Measurements from ENCODE around the gene CPLX1. TPM values are rescaled to one million over a fixed set of nuclear protein-coding genes. Genes with fewer than 3 reads are reported as not detected.

The CPLX1 gene
- total and polyA plus RNA-seq, 9 donors, result 0.09 to 0.91 (median 0.27) TPM

DNA sequence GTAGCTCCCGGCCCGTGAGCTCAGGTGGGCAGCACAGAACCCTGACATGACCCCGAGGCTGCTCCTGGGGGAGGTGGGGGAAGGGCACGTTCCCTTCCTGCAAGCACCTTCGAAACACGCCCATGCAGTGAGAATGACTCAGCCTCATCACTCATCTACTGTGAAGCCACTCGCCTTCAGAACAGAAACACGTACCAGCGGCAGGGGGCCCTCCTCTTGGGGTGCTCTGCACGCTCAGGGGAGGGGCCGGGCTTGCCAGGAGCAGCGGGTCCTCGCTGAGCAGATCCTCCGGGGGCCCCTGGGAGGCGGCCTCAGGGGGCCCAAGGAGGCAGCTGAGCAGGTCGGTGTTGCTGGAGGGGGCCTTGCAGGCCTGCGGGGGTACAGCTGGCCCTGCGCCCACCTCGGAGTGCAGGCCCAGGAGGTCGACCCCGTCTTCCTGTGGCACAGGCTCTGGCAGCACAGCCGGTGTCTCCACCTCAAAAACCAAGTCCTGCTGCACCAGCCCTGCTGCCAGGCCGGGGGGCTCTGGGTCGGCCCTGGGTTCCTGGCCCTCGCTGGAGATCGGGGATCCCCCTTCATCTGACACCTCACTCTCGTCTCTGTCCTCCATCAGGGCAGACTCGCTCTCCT lies 40.9 kb upstream of the CPLX1 start:
- Histone ChIP-seq H3K27ac (ENCODE audit: low read length) (no peak overlapping the region), H3K4me1 (ENCODE audit: control insufficient read depth, insufficient read depth, low read length) (peaks cover 18% of the 10 kb centered on the region), H3K27me3 (ENCODE audit: control insufficient read depth, insufficient read depth, low read length) (no peaks in the 10 kb centered on the region), H3K4me3 (ENCODE audit: low read length) (no peak overlapping the region), H3K36me3 (ENCODE audit: control insufficient read depth, insufficient read depth, low read length) (peaks cover 75% of the 10 kb centered on the region), H3K9me3 (replicated peaks; ENCODE audit: control insufficient read depth, low read depth, low read length) (no peaks in the 10 kb centered on the region)
- 90% methylated on average over 21 of the region's 28 CpGs for WGBS (ENCODE audit: insufficient coverage)
- no peak for DNase-seq

DNA sequence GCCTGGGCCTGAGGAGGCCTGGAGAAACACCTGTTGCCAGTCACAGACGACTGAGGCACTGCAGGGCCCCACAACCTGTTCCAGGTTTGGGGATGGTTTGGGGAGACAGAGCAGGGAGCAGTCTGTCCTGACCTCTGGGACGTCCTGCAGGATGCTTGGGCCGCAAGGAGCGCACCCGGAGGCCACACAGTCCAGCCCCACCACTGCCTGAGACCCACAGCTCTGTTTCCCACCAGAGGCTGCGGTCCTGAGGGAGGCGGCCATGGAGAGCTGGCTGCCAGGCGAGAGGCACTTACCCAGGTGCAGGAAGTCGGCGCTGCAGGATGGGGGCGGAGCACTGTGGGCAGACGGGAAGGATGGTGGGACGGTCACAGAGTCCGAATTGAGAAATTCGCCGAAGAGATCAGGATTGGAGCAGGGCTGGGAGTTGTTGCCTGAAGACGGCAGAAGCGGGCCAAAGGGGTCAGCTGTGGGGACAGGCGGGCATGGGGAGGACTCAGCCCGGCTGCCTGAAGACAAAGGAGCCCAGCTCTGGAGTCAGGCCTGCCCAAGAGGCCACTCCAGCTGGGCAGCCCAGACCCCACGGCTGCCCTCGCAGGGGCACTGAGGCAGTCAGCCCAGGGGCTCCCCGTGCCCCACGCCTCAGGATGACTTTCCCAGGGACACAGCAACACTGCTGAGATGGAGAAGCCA lies 40.3 kb upstream of the CPLX1 start:
- Histone ChIP-seq H3K36me3 (ENCODE audit: control insufficient read depth, insufficient read depth, low read length) (peaks cover 82% of the 10 kb centered on the region), H3K27ac (ENCODE audit: low read length) (no peak overlapping the region), H3K4me3 (ENCODE audit: low read length) (no peak overlapping the region), H3K9me3 (replicated peaks; ENCODE audit: control insufficient read depth, low read depth, low read length) (no peaks in the 10 kb centered on the region), H3K27me3 (ENCODE audit: control insufficient read depth, insufficient read depth, low read length) (no peaks in the 10 kb centered on the region), H3K4me1 (ENCODE audit: control insufficient read depth, insufficient read depth, low read length) (peaks cover 12% of the 10 kb centered on the region)
- WGBS (ENCODE audit: insufficient coverage), result 90% methylated on average over 24 of the region's 24 CpGs
- no peak for DNase-seq

DNA sequence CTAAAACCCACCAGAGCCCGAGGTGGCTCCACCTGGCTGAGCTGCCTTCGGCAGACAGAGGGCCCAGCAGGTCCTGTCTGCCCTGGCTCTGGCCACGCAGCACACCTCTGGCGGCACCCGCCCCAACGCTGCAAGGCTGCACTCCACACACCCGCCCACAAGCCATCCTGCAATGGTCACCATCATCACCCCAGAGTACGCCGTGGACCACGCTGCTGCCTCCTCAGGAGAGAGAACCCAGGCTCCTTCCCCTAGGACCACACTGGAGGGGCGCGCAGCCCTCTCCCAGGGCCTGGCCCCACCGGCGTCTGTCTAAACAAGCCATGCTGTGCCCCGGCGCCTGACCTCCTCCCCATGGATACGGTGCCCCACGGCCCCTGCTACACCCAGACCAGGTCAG lies 39.6 kb upstream of the CPLX1 start:
- DNase-seq, result no peak
- peaks cover 6% of the 10 kb centered on the region for H3K4me1 ChIP-seq (ENCODE audit: control insufficient read depth, insufficient read depth, low read length)
- no peak overlapping the region for H3K4me3 ChIP-seq (ENCODE audit: low read length)
- H3K27me3 ChIP-seq (ENCODE audit: control insufficient read depth, insufficient read depth, low read length), result no peaks in the 10 kb centered on the region
- peaks cover 84% of the 10 kb centered on the region for H3K36me3 ChIP-seq (ENCODE audit: control insufficient read depth, insufficient read depth, low read length)
- no peak overlapping the region for H3K27ac ChIP-seq (ENCODE audit: low read length)
- WGBS (ENCODE audit: insufficient coverage), result 87% methylated on average over 17 of the region's 18 CpGs
- no peaks in the 10 kb centered on the region for H3K9me3 ChIP-seq (replicated peaks; ENCODE audit: control insufficient read depth, low read depth, low read length)

DNA sequence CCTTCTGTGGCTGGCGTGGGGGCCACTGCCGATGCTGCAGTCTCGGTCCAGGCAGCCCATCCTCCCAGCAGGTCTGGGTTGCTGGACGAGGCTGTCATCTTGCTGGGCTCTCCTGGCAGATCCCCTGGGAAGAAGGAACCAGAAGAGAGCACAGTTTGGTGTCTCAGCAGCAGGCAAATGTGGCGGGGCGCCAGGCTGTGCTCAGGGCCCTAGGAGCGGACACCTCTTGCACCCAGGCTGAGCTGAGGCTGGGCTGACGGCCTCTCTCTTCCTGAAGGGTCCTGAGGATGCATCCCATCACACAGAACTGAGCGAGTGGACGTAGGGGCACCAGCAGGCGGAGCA lies 39.2 kb upstream of the CPLX1 start:
- 82% methylated on average over 11 of the region's 11 CpGs for WGBS (ENCODE audit: insufficient coverage)
- no peak for DNase-seq

DNA sequence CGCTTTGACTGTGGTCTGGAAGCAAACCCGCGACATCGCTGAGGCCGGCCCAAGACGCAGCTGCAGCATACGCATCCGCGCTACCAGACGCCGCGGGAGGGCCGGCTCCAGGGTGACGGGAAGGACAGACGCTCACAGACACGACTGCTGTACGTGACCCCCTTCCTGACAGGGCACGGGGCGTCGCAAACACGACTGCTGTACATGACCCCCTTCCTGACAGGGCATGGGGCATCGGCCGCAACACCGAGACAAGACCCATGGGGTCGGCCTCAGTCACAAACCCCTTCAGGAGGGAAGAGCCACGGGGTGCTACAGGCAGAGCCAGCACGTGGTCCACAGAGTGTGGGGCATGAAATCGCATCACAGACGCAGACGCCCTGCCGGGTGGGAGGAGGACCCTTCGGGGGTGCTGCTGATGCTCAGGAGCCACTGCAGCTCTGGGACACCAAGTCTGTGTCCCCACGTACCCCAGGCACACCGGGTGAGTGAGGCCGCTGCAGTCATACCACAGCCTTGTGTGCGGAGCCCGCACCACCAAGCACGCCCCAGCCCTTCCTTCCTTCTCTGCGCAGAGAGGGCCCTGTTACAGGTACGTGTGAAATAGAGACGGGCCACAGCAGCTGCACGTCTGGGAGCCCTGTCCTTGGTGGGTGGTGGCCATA lies 38.7 kb upstream of the CPLX1 start:
- 94% methylated on average over 41 of the region's 42 CpGs for WGBS (ENCODE audit: insufficient coverage)
- peaks cover 1% of the 10 kb centered on the region for H3K4me1 ChIP-seq (ENCODE audit: control insufficient read depth, insufficient read depth, low read length)

More for the DNA sequence above, 39.2 kb upstream of the CPLX1 start:
- Histone ChIP-seq H3K27me3 (ENCODE audit: control insufficient read depth, insufficient read depth, low read length) (no peaks in the 10 kb centered on the region), H3K4me3 (ENCODE audit: low read length) (no peak overlapping the region), H3K27ac (ENCODE audit: low read length) (no peak overlapping the region), H3K4me1 (ENCODE audit: control insufficient read depth, insufficient read depth, low read length) (peaks cover 1% of the 10 kb centered on the region), H3K36me3 (ENCODE audit: control insufficient read depth, insufficient read depth, low read length) (peaks cover 79% of the 10 kb centered on the region), H3K9me3 (replicated peaks; ENCODE audit: control insufficient read depth, low read depth, low read length) (no peaks in the 10 kb centered on the region)

DNA sequence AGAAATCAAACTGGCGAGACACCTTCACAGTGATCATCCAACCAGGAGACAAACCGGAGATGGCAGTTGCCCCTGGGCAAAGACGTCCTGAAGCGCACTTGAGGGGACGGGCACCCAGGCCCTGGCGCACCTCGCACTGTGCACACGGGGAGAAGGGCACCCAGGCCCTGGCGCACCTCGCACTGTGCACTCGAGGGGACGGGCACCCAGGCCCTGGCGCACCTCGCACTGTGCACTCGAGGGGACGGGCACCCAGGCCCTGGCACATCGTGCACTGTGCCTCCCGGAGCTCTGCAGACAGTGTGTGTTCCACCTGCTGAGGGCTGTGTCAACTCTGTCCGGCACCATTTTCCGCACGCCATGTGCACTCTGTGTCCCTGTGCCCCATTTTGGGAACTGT lies 34.6 kb upstream of the CPLX1 start:
- Histone ChIP-seq H3K9me3 (replicated peaks; ENCODE audit: control insufficient read depth, low read depth, low read length) (no peaks in the 10 kb centered on the region), H3K4me1 (ENCODE audit: control insufficient read depth, insufficient read depth, low read length) (peaks cover 21% of the 10 kb centered on the region), H3K27me3 (ENCODE audit: control insufficient read depth, insufficient read depth, low read length) (no peaks in the 10 kb centered on the region), H3K4me3 (ENCODE audit: low read length) (no peak overlapping the region), H3K27ac (ENCODE audit: low read length) (no peak overlapping the region), H3K36me3 (ENCODE audit: control insufficient read depth, insufficient read depth, low read length) (peaks cover 70% of the 10 kb centered on the region)
- no peak for DNase-seq
- WGBS (ENCODE audit: insufficient coverage), result 93% methylated on average over 21 of the region's 21 CpGs

More for the DNA sequence above, 38.7 kb upstream of the CPLX1 start:
- H3K27ac ChIP-seq (ENCODE audit: low read length), result no peak overlapping the region
- no peak for DNase-seq
- H3K36me3 ChIP-seq (ENCODE audit: control insufficient read depth, insufficient read depth, low read length), result peaks cover 76% of the 10 kb centered on the region
- no peak overlapping the region for H3K4me3 ChIP-seq (ENCODE audit: low read length)
- no peaks in the 10 kb centered on the region for H3K9me3 ChIP-seq (replicated peaks; ENCODE audit: control insufficient read depth, low read depth, low read length)
- H3K27me3 ChIP-seq (ENCODE audit: control insufficient read depth, insufficient read depth, low read length), result no peaks in the 10 kb centered on the region

DNA sequence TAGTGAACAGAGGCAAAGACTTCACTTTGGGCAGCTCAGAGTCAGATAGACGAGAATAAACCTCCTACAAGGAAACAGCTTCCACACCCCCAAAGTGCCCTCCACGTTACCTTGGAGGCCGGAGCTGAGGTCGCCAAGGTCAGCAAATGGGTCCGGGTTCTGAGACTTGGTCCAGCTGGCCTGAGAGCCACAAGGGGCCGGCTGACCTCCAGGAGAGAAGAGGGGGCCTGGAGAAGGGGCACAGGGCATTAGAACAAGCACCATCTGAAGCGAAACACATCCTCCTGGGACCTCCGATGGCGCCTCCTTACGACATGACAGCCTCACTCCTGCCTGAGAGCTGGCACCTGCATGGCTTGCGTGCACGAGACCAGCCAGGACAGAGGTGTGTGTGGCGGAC lies 33.6 kb upstream of the CPLX1 start:
- peaks cover 23% of the 10 kb centered on the region for H3K4me1 ChIP-seq (ENCODE audit: control insufficient read depth, insufficient read depth, low read length)
- H3K27ac ChIP-seq (ENCODE audit: low read length), result no peak overlapping the region
- peaks cover 69% of the 10 kb centered on the region for H3K36me3 ChIP-seq (ENCODE audit: control insufficient read depth, insufficient read depth, low read length)
- H3K9me3 ChIP-seq (replicated peaks; ENCODE audit: control insufficient read depth, low read depth, low read length), result no peaks in the 10 kb centered on the region
- 93% methylated on average over 9 of the region's 13 CpGs for WGBS (ENCODE audit: insufficient coverage)
- no peak overlapping the region for H3K4me3 ChIP-seq (ENCODE audit: low read length)
- DNase-seq, result no peak
- H3K27me3 ChIP-seq (ENCODE audit: control insufficient read depth, insufficient read depth, low read length), result no peaks in the 10 kb centered on the region

DNA sequence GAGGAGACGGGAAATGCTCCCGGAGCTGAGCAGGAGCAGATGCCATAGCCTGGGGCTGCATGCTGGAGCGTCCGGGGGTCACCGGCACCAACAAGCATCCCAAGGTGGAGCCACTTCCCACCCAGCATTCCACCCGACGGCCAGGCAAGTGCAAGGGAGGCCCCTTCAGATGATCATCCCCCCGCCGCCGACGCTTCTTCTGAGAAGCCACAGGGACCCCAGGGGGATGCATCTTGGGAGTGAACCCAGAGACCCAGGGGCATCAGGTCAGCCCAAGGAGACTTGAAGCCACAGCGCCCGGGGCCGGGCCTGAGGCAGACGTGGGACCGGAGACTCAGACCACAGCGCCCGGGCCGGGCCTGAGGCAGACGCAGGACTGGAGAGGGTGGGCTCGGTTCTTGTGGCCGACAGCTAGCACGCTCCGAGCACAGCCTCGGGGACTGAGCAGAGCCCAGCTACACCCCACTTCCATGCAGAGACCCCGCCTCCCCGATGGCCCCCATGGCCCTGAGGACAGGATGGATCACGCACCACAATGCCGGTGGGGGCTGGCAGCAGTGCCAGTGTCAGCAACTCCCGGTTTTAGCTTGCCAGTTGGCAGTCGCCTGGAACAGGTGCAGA lies 33.0 kb upstream of the CPLX1 start:
- H3K27me3 ChIP-seq (ENCODE audit: control insufficient read depth, insufficient read depth, low read length), result no peaks in the 10 kb centered on the region
- H3K4me1 ChIP-seq (ENCODE audit: control insufficient read depth, insufficient read depth, low read length), result peaks cover 23% of the 10 kb centered on the region
- no peaks in the 10 kb centered on the region for H3K9me3 ChIP-seq (replicated peaks; ENCODE audit: control insufficient read depth, low read depth, low read length)
- no peak overlapping the region for H3K27ac ChIP-seq (ENCODE audit: low read length)
- WGBS (ENCODE audit: insufficient coverage), result 91% methylated on average over 29 of the region's 31 CpGs
- H3K4me3 ChIP-seq (ENCODE audit: low read length), result no peak overlapping the region
- DNase-seq, result no peak
- H3K36me3 ChIP-seq (ENCODE audit: control insufficient read depth, insufficient read depth, low read length), result peaks cover 68% of the 10 kb centered on the region

DNA sequence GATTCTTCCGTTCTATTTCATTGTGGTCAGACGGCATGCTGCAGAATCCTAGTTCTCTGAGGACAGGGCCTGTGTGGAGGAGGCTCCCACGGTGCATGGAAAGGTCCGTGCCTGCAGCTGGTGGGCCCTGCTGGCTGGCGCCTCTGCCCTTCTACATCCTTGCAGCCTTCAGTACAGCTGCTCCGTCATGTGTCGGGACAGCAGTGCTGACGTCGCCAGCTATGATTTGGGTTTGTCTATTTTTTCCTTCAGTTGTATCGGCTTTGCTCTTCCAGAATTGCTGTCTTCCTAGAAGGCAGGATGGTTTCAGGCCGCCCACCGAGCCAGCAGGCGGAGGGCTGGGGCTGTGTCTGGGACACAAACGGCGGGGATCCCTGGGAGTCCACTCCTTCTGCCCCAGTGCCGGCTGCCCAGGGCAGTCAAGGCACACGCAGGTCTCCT lies 32.1 kb upstream of the CPLX1 start:
- WGBS (ENCODE audit: insufficient coverage), result 84% methylated on average over 14 of the region's 17 CpGs
- DNase-seq, result no peak
- Histone ChIP-seq H3K4me1 (ENCODE audit: control insufficient read depth, insufficient read depth, low read length) (peaks cover 25% of the 10 kb centered on the region), H3K27ac (ENCODE audit: low read length) (no peak overlapping the region), H3K4me3 (ENCODE audit: low read length) (no peak overlapping the region), H3K9me3 (replicated peaks; ENCODE audit: control insufficient read depth, low read depth, low read length) (no peaks in the 10 kb centered on the region), H3K36me3 (ENCODE audit: control insufficient read depth, insufficient read depth, low read length) (peaks cover 65% of the 10 kb centered on the region), H3K27me3 (ENCODE audit: control insufficient read depth, insufficient read depth, low read length) (no peaks in the 10 kb centered on the region)

DNA sequence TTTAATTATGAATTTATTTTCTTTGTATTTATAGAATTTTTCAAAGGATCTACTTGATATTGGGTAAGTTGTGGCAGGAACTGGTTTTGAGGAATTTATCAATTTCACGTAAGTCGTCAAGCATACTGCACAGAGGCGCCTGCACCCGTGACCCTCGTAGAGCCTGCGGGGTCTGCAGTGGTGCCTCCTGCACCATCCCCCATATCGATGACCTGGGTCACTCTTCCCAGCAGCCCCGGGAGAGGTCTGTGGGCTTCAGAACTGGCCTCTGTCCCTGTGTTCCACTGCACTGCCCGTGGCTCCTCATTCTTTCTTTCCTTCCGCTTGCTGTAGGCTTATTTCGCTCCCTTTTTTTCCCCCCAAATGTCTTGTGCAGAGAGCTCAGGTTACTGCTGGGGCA lies 31.5 kb upstream of the CPLX1 start:
- Histone ChIP-seq H3K36me3 (ENCODE audit: control insufficient read depth, insufficient read depth, low read length) (peaks cover 66% of the 10 kb centered on the region), H3K27me3 (ENCODE audit: control insufficient read depth, insufficient read depth, low read length) (no peaks in the 10 kb centered on the region), H3K9me3 (replicated peaks; ENCODE audit: control insufficient read depth, low read depth, low read length) (no peaks in the 10 kb centered on the region), H3K27ac (ENCODE audit: low read length) (no peak overlapping the region), H3K4me1 (ENCODE audit: control insufficient read depth, insufficient read depth, low read length) (peaks cover 31% of the 10 kb centered on the region), H3K4me3 (ENCODE audit: low read length) (no peak overlapping the region)
- DNase-seq, result no peak
- 82% methylated on average over 11 of the region's 11 CpGs for WGBS (ENCODE audit: insufficient coverage)
